GM19438 (cell line): ENCODE results near the gene CAMTA1.

Experiments used
- ATAC-seq: cut with Tn5 transposase; IDR thresholded peaks from one replicate; pipeline ENCODE4 v1.9.1; 2021; ENCODE audit warnings: low read depth; ENCODE audit not compliant: unreplicated experiment

CAMTA1 gene

DNA sequence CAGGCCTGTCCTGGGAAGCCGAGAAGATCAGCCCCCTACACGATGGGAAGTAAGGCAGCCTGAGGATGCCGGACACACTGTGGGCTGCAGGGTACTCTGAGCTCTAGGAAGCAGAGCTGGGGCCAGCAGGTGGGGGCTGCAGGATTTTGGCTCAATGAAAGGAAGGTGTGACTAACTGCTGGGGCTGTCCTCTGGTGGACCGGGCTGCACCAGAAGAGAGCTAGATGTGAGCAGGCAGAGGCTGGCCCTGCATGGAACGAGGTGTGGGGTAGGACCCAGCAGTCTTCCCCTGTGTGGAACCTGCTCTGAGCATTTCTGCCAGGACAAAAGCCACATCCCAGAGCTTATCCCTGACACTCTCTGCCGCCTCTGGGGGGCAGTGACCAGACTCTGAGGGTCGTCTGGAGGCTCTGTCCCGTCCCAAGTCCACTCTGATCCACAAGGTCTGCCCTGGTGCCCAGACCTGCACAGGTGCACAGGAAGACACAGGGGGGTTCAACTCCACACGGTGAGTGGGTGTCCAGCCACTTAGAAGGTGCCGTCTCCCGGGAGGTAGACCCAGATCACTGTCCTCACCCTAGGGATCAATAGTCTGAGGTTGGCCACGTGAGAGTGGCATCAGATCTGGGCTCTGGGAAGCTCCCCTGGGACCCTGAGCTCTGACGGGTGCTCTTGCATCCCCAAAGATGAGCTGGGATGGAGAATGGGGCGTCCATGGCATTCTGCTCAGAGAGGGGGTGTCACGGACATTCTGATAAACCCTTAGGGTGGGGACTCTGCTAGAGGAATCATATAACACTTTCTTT is 798.2 kb downstream of the CAMTA1 start:
- no peak for ATAC-seq

DNA sequence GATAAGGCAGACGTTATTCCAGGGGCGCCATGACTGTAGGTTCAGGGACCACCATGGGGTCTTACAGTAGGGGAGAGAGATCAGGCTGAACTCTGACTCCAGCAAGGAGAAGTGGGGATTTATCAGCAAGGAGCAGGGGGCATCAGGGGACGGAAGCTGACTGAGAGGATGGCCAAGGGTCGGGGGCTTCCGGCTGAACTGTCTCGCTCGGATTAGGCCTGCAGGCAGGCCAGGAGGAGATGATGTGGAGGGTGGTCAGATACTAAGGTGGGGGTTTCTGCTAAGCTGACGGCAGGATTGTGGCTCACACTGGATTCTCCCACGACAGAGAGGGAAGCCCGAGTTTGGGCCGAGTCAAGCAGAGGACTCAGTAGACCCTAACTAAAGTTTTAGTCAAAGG is 798.9 kb downstream of the CAMTA1 start:
- no peak for ATAC-seq

DNA sequence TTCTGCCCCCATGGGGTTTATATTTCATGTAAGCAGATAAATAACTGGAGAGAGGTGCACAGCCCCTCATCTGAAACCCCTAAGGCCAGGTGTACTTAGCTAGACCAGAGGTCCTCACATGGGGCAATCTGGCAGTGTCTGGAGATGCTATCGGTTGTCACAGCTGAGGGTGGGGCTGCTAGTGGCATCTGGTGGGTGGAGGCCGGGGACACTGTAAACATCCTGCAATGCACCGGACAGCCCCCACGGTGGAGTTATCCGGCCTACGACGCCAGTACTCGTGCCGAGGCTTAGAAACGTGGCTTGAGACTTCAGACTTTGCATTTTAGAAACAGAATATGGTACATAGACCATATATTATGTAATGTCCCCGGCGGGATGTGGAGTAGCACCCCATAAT is 799.4 kb downstream of the CAMTA1 start:
- ATAC-seq = no peak

DNA sequence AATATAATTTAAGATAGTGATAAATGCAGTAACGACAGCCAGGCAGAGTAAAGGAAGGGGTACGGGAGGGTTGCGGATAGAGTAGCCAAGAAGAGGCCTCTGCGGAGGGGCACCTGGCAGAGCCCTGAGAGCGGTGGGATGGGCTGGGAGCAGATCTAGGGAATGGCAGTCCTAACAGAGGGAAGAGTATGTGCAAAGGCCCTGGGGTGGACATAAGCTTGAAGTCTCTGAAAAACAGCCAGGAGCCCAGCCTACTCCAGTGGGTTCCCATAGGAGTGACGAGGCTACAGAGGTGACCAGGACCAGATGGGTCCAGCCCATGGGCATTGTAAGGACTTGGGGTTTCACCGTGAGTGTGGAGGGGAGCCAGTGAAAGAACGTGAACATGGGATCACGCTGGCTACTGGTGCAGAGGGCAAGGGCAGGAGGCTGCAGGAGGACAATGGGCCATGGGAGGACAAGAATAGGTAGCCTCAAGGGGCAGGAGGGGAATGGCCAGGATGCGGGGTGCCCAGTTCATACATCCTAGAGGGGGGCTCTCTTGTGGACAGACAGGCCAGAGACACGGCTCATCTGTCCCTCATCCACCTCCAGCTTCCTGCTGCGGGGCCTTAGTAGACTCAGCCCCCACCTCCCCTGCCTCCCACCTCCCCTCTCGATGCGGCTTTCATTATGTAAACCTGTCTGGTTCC is 800.1 kb downstream of the CAMTA1 start:
- no peak for ATAC-seq

DNA sequence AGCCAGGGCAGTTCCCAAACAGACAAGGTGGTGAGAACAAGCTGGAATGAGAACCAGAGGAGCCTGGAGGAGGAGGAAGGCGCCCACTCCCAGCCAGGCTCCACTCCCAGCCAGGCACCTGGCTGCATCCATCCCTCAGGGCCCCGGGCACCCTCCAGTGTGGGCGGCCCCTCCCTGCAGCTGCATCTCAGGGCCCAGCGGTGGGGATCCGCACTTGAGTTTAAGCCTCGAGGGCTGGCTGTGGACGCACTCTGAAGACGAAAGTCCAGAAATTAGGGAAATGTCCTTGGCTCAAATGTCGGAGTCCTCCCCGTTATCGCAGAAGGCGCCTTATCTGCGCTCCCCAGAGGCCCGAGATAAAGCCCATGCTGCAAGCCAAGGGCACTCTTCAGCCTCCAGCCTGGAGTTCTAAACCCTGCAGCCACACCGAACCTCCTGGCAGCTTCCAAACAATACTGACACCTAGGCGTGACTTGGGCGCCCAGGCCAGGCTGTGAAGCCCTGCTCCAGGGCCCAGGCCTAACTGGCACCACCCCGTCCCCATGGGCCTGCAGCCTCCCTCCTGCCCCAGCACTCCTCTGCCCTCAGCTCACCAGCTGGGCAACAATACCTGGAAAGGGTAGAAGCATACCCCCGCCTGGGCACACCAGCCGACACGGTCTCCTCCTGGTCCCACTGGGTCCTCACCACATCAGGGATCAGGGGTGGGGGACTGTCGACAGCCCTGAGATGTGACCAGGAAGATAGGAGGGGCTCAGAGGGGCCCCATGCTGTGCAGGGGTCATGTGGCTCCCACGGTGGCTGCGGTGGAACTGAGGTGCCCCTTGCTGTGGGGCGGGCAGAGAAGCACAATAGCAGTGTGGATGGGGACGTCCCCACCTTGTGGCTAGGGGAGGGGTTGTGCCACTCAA is 801.0 kb downstream of the CAMTA1 start:
- no peak for ATAC-seq

DNA sequence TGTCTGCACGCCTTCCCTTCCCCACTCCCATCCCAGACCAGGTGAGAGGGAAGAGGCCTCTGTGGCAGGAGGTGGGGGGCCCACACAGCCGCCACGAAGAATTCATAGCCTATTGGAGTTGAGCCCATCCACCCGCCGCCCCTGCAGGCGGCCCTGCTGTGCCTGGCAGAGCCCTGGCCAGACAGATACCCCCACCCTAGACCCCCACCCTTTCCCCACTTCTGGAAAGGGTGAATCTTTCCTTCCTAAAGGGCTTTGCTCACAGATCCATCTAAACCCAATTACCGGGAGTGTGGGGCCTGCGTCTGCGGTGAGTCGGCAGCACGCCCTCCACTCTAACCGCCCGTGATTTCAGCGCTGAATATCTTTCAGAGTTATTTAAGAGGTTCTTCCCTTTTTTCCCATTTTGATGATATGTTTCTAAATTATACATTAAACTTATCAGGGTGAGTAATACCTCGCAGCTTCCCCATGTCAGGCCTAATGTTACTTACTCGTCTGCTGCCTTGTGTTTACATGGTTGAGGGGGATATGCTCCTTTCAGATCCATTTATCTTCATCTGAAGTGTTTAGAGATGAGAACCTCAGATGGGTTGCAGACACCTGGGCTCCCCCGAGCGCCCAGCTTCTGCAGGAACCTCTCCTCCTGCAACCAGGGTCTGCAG is 802.0 kb downstream of the CAMTA1 start:
- no peak for ATAC-seq

DNA sequence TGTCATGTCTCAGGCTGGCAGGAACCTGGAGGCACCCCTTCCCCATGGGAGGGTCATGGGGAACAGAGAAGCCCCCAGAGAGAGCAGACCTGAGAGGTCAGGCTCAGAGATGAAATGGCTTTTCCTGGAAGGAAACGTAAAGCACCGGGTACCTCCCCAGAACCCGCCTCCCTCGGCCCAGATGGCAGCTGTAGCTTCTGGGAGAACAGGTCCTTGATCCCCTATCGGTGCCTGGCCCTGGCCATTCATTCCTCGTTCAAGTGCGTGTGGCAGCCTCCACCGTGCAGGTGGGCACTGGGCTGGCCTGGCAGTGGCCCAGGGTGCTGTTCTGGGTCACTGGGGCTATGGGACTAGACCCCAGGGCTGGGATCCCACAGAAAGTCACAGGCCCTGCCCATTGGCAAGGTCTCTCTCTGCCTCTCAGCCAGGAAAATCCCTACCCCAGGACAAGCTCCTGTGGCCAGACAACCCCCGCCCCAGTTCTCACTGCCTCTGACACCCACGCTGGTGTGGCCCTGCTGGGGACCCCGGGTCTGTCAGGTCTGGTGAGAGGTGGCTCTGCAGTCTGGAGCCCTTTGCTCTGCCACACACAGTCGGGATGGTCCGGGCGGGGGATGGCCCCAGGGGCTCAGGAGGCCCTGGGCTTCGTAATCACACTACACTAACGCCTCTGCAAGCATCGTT is 802.7 kb downstream of the CAMTA1 start:
- ATAC-seq = no peak

DNA sequence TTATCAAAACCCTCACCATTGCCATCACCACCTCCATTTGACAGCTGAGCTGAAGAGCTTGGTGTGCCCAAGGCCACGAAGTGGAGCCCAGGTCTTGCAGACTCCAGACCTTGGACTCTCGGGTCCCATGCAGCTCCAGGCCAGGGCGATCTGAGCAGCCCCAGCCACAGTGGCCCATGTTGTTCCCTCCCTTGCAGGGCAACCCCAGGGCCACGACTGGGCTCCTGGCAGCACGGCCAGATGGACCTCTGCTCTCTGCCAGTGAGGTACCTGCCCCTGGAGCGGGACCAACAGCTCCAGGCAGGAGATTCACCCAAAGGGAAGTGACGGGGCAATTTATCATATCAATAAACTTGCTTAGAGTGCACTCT is 803.2 kb downstream of the CAMTA1 start:
- no peak for ATAC-seq

DNA sequence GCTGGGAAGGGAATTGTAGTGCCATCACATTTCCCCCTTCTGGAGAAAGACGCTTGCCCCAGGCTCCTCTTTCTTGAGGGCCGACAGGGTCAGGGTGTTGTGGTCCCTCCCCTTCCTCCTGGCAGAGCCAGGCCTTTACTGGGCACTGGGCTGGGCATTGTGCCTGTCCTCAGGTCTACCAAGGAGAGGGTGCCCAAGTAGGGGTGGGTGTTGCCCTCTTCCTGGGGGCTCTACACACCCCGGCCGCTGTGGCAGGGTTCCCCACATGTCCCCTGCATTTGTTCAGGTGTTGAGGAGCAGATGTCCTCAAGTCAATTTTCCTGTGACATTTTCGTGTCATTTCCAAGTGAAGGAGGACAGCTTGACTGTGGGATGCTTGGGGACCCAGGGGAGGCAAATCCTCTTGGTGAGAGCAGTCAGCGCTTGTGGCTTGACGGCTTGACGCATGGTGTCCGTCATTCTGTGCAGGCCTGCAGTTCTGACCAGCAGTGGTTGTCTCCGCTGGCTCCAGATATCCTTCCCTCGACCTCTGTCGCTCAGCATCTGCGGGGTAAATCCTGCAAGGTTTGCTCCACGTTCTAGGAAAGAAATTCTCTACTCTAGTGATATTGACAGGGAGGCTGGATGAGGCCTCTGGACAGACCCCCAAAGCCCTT is 804.0 kb downstream of the CAMTA1 start:
- no peak for ATAC-seq

DNA sequence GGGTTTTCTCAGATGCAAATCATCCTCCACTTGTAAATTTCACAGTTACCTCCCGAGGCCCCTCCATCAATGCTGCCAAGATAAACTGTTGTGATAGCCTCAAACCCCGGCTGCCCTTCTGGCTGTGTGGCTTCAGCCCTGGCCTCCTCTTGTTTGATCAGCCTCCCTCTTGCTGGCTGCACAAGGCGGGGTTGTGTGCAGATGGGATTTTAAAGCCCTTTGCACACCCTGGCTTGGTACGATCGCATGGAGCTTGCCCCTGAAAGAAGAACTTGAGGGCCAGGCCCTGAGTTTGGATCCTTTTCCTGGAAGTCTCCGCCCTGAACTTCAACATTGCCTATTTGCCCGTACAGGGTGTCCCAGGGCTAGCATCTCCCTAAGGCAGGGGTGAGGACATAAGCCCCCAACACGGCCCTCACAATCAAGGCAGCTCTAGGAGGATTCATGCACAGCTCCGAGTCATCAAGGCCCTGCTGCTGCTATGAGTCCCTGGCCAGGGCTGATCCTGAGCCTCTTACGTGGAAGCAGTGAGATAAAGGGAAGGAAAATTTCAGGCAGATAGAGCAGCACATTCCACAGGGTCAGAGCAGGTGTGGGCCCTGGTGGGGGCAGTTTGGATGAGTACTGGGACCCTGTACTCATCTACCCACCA is 804.6 kb downstream of the CAMTA1 start:
- no peak for ATAC-seq

DNA sequence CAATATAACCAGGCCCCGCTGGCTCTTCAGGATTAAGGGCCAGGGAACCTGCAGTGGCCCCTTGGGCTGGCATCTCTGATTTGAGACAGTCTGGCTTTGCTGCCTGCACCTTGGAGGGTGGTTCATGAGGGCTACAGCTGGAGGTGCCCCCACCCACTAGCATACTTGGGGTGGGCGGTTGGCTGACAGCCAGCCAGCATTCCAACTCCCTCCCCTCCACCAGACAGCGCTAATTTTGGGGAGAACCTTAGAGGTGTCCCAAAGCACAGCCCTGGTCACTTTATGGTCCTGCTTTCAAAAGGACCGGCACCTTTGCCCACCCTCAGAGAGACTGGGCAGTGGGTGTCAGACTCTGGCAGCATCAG is 805.2 kb downstream of the CAMTA1 start:
- ATAC-seq = no peak

DNA sequence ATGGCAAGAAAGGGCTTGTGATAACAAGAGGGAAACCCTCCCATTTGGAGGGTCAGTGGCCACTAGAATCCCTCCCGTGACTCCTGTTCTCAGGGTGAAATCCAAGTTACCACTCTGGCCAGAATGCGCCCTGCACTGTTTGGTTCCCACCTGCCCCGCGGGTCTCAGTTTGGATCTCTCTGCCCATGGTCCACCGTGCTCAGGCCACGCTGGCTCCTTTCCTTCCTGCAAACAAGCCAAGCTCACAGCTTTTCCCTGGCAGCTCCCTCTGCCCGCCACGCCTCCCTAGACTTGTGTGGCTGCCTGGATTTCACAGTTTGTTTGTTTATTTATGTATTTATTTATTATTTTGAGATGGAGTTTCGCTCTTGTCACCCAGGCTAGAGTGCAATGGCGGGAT is 806.3 kb downstream of the CAMTA1 start:
- no peak for ATAC-seq

DNA sequence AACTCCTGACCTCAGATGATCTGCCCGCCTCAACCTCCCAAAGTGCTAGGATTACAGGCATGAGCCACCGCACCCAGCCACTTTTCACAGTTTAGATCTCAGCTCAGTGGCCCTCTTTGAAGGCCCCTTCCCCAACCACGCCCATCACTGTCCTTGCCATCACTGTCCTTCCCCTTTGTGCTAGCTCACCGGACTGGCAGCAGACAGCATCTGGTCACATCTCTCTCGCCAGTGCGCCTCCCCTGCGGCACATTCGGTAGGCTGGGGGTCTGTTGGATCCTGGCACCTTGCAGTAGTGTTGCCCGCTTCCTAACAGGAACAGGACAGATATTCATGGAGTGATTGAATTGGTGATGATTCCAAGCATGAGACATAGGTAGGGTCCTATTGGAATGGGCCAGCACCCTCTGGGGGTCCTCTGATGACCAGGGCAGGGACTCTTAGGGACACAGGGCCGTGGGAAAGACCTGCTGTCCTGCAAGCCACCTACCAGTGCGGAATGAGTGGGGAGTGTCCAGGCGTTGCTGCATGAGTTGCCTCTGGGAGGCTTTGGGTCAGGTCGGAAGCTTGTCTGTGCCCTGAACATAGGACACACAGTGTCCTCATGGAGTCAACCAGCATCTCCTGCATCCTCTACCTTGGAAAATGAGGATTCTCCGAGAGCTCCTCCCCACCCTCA is 807.0 kb downstream of the CAMTA1 start:
- ATAC-seq = no peak

DNA sequence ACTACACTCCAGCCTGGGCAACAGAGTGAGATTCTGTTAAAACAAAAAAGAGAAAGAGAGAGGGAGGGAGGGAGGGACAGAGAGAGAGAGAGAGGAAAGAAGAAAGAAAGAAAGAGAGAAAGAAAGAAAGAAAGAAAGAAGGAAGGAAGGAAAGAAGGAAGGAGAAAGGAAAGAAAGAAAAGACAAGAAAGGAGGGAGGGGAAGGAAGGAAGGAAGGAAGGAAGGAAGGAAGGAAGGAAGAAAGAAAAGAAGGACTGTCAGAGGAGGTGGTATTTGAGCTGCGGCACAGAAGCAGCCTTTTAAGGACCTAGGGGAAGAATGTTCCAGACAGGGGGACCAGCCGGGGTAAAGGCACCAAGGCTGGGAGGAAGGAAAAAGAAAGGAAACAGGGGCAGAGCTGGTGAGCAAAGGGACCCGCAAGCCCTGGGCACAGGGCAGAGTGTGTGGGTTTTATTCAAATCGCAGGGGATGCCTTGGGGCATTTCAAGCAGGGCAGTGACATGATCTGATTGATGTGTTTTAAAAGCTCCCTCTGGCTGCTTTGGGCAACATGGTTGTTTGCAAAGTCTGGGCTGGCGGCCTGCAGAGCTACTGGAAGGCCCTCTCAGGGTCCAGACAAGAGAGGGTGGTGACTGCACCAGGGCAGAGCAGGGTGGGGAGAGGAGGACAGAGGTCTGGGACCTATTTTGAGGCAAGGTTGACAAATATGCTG is 808.9 kb downstream of the CAMTA1 start:
- no peak for ATAC-seq

DNA sequence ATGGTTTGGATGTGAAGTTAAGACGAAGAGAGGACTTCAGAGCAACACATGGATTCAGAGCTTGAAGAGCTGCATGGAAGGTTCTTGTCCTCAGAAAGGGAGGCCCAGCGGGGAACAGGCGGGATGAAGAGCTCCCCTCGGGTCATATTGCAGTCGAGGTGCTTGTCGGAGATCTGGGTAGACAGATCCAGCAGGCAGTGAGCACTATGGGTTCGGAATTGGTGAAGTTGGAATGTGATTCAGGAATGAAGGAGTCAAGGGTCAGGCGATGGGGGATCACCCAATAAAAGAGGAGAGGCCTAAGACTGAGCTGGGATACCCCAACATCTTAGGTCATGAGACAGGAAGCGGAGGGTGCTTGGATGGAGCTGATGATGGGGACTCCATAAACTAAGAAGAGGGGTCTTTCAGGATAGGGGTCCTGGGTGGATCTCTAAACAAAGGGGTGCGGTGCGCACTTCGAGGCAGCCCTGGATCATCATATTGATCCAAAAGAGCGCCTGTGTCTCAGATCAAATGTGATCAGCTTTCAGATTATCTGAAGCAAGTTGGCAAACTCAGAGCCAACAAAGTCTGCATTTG is 809.6 kb downstream of the CAMTA1 start:
- no peak for ATAC-seq

DNA sequence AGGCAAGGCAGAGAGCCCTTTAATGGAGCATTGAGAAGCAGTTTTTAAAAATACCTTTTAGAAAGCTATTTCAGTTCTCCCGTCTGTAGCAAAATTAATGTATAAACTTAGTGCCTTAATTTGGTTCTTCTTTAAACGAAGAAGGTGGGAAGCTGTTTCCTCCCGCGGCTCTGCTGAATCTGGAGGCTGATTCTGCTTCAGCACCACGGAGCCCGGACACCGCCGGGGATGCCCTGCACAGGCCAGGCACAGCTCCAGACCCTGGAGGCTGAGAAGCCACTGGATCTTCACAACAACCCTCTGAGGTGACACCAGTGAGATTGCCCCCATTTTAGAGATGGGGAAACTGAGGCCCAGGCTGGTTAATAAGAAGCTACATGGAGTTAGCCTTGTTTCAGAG is 810.1 kb downstream of the CAMTA1 start:
- no peak for ATAC-seq

DNA sequence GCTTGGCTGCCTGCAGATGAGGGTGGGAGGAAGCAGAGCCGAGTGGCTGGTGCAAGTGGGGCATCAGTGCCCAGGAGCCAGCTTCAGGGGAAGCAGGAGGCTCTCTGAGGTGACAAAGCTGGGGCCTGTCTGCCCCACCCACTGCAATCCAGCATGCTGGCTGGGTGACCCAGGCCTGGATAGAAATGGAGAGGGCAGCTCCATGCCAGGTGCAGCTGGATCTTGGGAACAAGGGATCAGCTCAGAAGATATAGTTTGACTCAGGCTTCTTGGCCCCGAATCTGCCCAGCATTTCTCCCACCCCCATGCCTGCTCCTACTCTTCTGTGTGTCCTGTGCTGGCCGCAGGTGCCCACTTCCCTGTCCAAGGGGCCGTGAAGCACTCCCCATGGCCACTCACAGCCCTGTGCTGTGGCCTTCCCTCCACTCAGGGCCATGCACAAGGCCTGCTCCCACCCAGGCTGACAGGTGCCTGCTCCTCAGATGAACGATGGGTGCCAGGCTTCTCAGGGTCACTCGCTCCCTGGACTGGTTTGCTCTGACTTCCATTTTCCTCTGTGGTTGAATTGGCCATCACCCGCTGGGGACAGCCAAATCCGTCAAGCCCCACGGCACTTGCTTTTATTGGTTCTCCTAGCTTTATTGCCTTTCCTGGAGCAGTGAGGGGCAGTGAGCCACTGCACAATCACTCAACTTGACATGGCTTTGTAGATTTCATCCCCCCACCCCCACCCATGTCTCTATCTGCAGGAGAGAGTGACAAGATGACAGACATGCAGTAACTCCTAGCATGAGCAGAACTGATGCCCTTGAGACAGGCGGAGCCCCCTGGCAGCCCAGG is 811.1 kb downstream of the CAMTA1 start:
- ATAC-seq = no peak
